BLaER1 (cell line): ENCODE results near the gene SLC2A4RG.

Source experiments
- H3K27ac ChIP-seq: shearing (Covaris generic); formaldehyde crosslinking; 2 replicates; pipeline ENCODE4 v1.8.1; 2022
- H3K27me3 ChIP-seq: shearing (Covaris generic); formaldehyde crosslinking; 2 replicates; pipeline ENCODE4 v1.8.1; 2022
- H3K36me3 ChIP-seq: shearing (Covaris generic); formaldehyde crosslinking; 2 replicates; pipeline ENCODE4 v1.8.1; 2022
- H3K4me1 ChIP-seq: shearing (Covaris generic); formaldehyde crosslinking; 2 replicates; pipeline ENCODE4 v1.8.1; 2022
- H3K4me2 ChIP-seq: shearing (Covaris generic); formaldehyde crosslinking; 2 replicates; pipeline ENCODE4 v1.8.1; 2022
- H3K4me3 ChIP-seq: shearing (Covaris generic); formaldehyde crosslinking; 2 replicates; pipeline ENCODE4 v1.8.1; 2022
- H3K9ac ChIP-seq: shearing (Covaris generic); formaldehyde crosslinking; 2 replicates; pipeline ENCODE4 v1.8.1; 2022
- H3K9me3 ChIP-seq: shearing (Covaris generic); formaldehyde crosslinking; 2 replicates; pipeline ENCODE4 v1.8.1; 2022
- H4K20me1 ChIP-seq: shearing (Covaris generic); formaldehyde crosslinking; 2 replicates; pipeline ENCODE4 v1.8.1; 2022
- Cebpa-rat ChIP-seq: shearing (Covaris generic); IDR thresholded peaks from 2 replicates; pipeline ENCODE4 v1.8.1; 2022

The SLC2A4RG gene

GRCh38 chr20:63745424-63745805 is 5.8 kb downstream of the SLC2A4RG start:
- no peak for TF ChIP-seq Cebpa-rat
- H3K4me2 ChIP-seq, result no peak overlapping the region
- H3K4me3 ChIP-seq, result no peak overlapping the region
- H3K27me3 ChIP-seq, result no peaks in the 10 kb centered on the region
- peaks cover 24% of the 10 kb centered on the region for H3K36me3 ChIP-seq
- H3K27ac ChIP-seq, result no peak overlapping the region
- H3K4me1 ChIP-seq, result peaks cover 64% of the 10 kb centered on the region
- H4K20me1 ChIP-seq, result 0 out of 2 replicates have a peak, but pooled peaks cover 10% of the 10 kb centered on the region
- no peaks in the 10 kb centered on the region for H3K9me3 ChIP-seq
- no peak overlapping the region for H3K9ac ChIP-seq

- Histone ChIP-seq H3K27ac (0 out of 2 replicates have a peak overlapping the region, but pooled peaks have one; percentile 35), H3K27me3 (no peaks in the 10 kb centered on the region), H3K4me1 (peaks cover 64% of the 10 kb centered on the region), H4K20me1 (0 out of 2 replicates have a peak, but pooled peaks cover 2% of the 10 kb centered on the region), H3K4me3 (no peak overlapping the region), H3K9ac (0 out of 2 replicates have a peak overlapping the region, but pooled peaks have one; percentile 15), H3K36me3 (peaks cover 24% of the 10 kb centered on the region), H3K4me2 (peak overlapping the region; percentile 69), H3K9me3 (no peaks in the 10 kb centered on the region)
- TF ChIP-seq Cebpa-rat, result no peak
Observed at GRCh38 chr20:63745961-63746731, 6.6 kb downstream of the SLC2A4RG start.

GRCh38 chr20:63746751-63747315 is 7.3 kb downstream of the SLC2A4RG start:
- Histone ChIP-seq H3K36me3 (peaks cover 17% of the 10 kb centered on the region), H3K4me3 (no peak overlapping the region), H3K27ac (0 out of 2 replicates have a peak overlapping the region, but pooled peaks have one; percentile 35), H3K27me3 (no peaks in the 10 kb centered on the region), H3K9ac (0 out of 2 replicates have a peak overlapping the region, but pooled peaks have one; percentile 15), H3K9me3 (no peaks in the 10 kb centered on the region), H3K4me1 (peaks cover 60% of the 10 kb centered on the region), H3K4me2 (peak overlapping the region; percentile 69), H4K20me1 (no peaks in the 10 kb centered on the region)
- TF ChIP-seq Cebpa-rat, result no peak

- H3K4me2 ChIP-seq, result peak overlapping the region; percentile 75
- H4K20me1 ChIP-seq, result no peaks in the 10 kb centered on the region
- H3K36me3 ChIP-seq, result peaks cover 10% of the 10 kb centered on the region
- no peaks in the 10 kb centered on the region for H3K27me3 ChIP-seq
- peaks cover 60% of the 10 kb centered on the region for H3K4me1 ChIP-seq
- H3K4me3 ChIP-seq, result no peak overlapping the region
- no peaks in the 10 kb centered on the region for H3K9me3 ChIP-seq
- H3K9ac ChIP-seq, result no peak overlapping the region
- no peak for TF ChIP-seq Cebpa-rat
- H3K27ac ChIP-seq, result peak overlapping the region; percentile 68
Observed at GRCh38 chr20:63747622-63748069, 8.1 kb downstream of the SLC2A4RG start.

- H3K9ac ChIP-seq, result no peak overlapping the region
- no peaks in the 10 kb centered on the region for H3K27me3 ChIP-seq
- H3K9me3 ChIP-seq, result no peaks in the 10 kb centered on the region
- H3K4me2 ChIP-seq, result peak overlapping the region; percentile 75
- TF ChIP-seq Cebpa-rat, result no peak
- no peak overlapping the region for H3K4me3 ChIP-seq
- H4K20me1 ChIP-seq, result no peaks in the 10 kb centered on the region
- peaks cover 65% of the 10 kb centered on the region for H3K4me1 ChIP-seq
- H3K36me3 ChIP-seq, result peaks cover 4% of the 10 kb centered on the region
- H3K27ac ChIP-seq, result peak overlapping the region; percentile 68
Observed at GRCh38 chr20:63748070-63748933, 8.7 kb downstream of the SLC2A4RG start.

GRCh38 chr20:63748934-63749270 is 9.3 kb downstream of the SLC2A4RG start:
- Histone ChIP-seq H3K27me3 (no peaks in the 10 kb centered on the region), H3K36me3 (no peaks in the 10 kb centered on the region), H3K9me3 (no peaks in the 10 kb centered on the region), H3K4me1 (peaks cover 67% of the 10 kb centered on the region), H3K27ac (peak overlapping the region; percentile 68; the same call in 1 of the 2 replicates), H3K4me2 (peak overlapping the region; percentile 75), H3K4me3 (no peak overlapping the region), H4K20me1 (no peaks in the 10 kb centered on the region), H3K9ac (no peak overlapping the region)
- TF ChIP-seq Cebpa-rat, result no peak

- Histone ChIP-seq H3K36me3 (no peaks in the 10 kb centered on the region), H3K27ac (peak overlapping the region; percentile 40; the same call in 1 of the 2 replicates), H4K20me1 (no peaks in the 10 kb centered on the region), H3K4me3 (no peak overlapping the region), H3K4me1 (peaks cover 67% of the 10 kb centered on the region), H3K27me3 (no peaks in the 10 kb centered on the region), H3K9me3 (no peaks in the 10 kb centered on the region), H3K4me2 (peak overlapping the region; percentile 93), H3K9ac (no peak overlapping the region)
- no peak for TF ChIP-seq Cebpa-rat
Observed at GRCh38 chr20:63749597-63750508, 10.3 kb downstream of the SLC2A4RG start.

GRCh38 chr20:63750807-63751470 is 11.4 kb downstream of the SLC2A4RG start:
- Histone ChIP-seq H3K27ac (peak overlapping the region; percentile 72), H3K4me2 (peak overlapping the region; percentile 93), H3K9ac (peak overlapping the region; percentile 66; the same call in 1 of the 2 replicates), H3K4me1 (peaks cover 66% of the 10 kb centered on the region), H4K20me1 (no peaks in the 10 kb centered on the region), H3K36me3 (no peaks in the 10 kb centered on the region), H3K27me3 (no peaks in the 10 kb centered on the region), H3K4me3 (peak overlapping the region; percentile 46; the same call in 1 of the 2 replicates), H3K9me3 (no peaks in the 10 kb centered on the region)
- no peak for TF ChIP-seq Cebpa-rat
